ENCODE measurements around the gene ASGR1. TPM values are rescaled to one million over a fixed set of nuclear protein-coding genes. Genes with fewer than 3 reads are reported as not detected.
A peak's percentile ranks its signal among the peaks of the same experiment; 100 is the strongest.

ASGR1 gene
- total and polyA plus RNA-seq, 11 donors = 0.19 to 3.5 (median 0.53) TPM; not detected in 3

- DNase-seq = no peak
Measured at GRCh38 chr17:7208754-7209460, 29.7 kb upstream of the ASGR1 start.

DNA sequence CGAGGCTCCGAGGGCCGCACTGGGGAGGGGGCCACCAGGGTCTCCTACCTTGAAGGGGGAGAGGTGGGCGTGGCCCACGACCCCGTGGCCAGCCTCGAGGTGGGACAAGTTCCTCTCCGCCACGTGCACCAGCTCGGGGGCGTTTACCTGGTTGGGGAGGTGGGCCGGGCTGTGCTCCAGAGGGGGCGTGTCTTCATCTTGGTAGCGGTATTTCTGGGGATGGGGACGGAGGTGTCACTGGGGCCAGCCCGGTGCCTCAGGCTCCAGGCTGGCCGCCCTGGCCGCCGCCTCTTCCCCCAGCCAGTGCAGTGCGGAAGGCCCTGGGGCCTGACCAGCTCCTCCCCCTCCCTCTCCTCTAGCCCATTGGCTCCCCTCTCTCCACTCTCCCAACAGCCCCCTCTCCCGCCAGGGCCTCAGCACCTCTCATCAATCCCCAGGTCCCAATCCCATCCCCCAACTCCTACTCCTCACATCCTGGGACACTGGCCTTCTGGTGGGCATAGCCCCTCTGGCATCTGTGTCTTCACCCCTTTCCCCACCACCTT is 28.9 kb upstream of the ASGR1 start:
- Histone ChIP-seq H3K9me3 (no peaks in the 10 kb centered on the region), H3K36me3 (peaks cover 0 to 10% (median 4%) of the 10 kb centered on the region in 9 donors), H3K27me3 (no peaks in the 10 kb centered on the region), H3K4me1 (peaks cover 0 to 26% (median 5%) of the 10 kb centered on the region in 12 donors), H3K4me3 (peak overlapping the region in 1 of 12 donors; percentile 2), H3K27ac (peak overlapping the region in 1 of 12 donors; percentile 50)
- ATAC-seq (no peak), DNase-seq (no peak)
- 61 to 70% (median 65%) methylated on average over 19 to 21 of the region's 21 CpGs for WGBS, 4 donors
- TF ChIP-seq, protein P1, sequence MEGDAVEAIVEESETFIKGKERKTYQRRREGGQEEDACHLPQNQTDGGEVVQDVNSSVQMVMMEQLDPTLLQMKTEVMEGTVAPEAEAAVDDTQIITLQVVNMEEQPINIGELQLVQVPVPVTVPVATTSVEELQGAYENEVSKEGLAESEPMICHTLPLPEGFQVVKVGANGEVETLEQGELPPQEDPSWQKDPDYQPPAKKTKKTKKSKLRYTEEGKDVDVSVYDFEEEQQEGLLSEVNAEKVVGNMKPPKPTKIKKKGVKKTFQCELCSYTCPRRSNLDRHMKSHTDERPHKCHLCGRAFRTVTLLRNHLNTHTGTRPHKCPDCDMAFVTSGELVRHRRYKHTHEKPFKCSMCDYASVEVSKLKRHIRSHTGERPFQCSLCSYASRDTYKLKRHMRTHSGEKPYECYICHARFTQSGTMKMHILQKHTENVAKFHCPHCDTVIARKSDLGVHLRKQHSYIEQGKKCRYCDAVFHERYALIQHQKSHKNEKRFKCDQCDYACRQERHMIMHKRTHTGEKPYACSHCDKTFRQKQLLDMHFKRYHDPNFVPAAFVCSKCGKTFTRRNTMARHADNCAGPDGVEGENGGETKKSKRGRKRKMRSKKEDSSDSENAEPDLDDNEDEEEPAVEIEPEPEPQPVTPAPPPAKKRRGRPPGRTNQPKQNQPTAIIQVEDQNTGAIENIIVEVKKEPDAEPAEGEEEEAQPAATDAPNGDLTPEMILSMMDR (IDR thresholded peaks at IDR 0.05) = no peak
- TF ChIP-seq POLR2A (IDR thresholded peaks at IDR 0.05) = no peak
- intact Hi-C loops (cut with DNase I) = no loop called here

More at GRCh38 chr17:7208754-7209460, 29.7 kb upstream of the ASGR1 start:
- Histone ChIP-seq H3K36me3 (peaks cover 0 to 2% (median 0%) of the 10 kb centered on the region in 9 donors), H3K9me3 (no peaks in the 10 kb centered on the region), H3K27me3 (no peaks in the 10 kb centered on the region), H3K27ac (no peak overlapping the region), H3K4me1 (peaks cover 0 to 31% (median 10%) of the 10 kb centered on the region in 12 donors), H3K4me3 (no peak overlapping the region)
- no peak for ATAC-seq
- TF ChIP-seq POLR2A (IDR thresholded peaks at IDR 0.05) = no peak
- TF ChIP-seq, protein P1 (IDR thresholded peaks at IDR 0.05) = no peak
- 89 to 93% (median 90%) methylated on average over 8 to 9 of the region's 9 CpGs for WGBS, 4 donors
- intact Hi-C loops (cut with DNase I) = no loop called here

GRCh38 chr17:7207120-7208001 is 28.2 kb upstream of the ASGR1 start:
- WGBS, 4 donors = 76 to 84% (median 83%) methylated on average over 19 to 24 of the region's 24 CpGs
- no peak for TF ChIP-seq POLR2A (IDR thresholded peaks at IDR 0.05)
- TF ChIP-seq, protein P1 (IDR thresholded peaks at IDR 0.05) = no peak
- H3K4me1 ChIP-seq = peaks cover 0 to 26% (median 5%) of the 10 kb centered on the region in 12 donors
- peaks cover 0 to 17% (median 11%) of the 10 kb centered on the region in 9 donors for H3K36me3 ChIP-seq
- intact Hi-C loops (cut with DNase I) = no loop called here
- peak overlapping the region in 5 of 12 donors; percentile 15 to 65 (median 50) for H3K27ac ChIP-seq
- ATAC-seq = no peak
- no peaks in the 10 kb centered on the region for H3K27me3 ChIP-seq
- H3K4me3 ChIP-seq = no peak overlapping the region
- no peaks in the 10 kb centered on the region for H3K9me3 ChIP-seq
- DNase-seq = peak in 1 of 5 donors; percentile 53

Measured in heart left ventricle (tissue), 16 donors.